ENCODE results near the gene BSN.

GRCh38 chr3:49706456-49707112, 152.3 kb downstream of the BSN start:
- TF ChIP-seq POLR2A (IDR thresholded peaks at IDR 0.05): no peak
- TF ChIP-seq CTCF (IDR thresholded peaks at IDR 0.05): no peak
